OCI-LY7 (cell line): ENCODE measurements around the gene ACE. TPM values are rescaled to one million over a fixed set of nuclear protein-coding genes. Genes with fewer than 3 reads are reported as not detected.
A peak's percentile ranks its signal among the peaks of the same experiment; 100 is the strongest.

Experiments
- BruUV-seq: library from RNA; stranded (reverse); fragments of 400-500 nt; replicated peaks from 2 replicates; lab custom pipeline; 2021; lab: Mats Ljungman, UMichigan
- CTCF ChIA-PET: fragments of 300-600 bp; sonication (Branson Sonifier 250); formaldehyde crosslinking; loops from one replicate; lab custom pipeline; 2022; ENCODE audit warnings: antibody characterized with exemption; ENCODE audit not compliant: unreplicated experiment; lab: Charles Lee
- POLR2A ChIA-PET: fragments of 300-600 bp; sonication (Branson Sonifier 250); formaldehyde crosslinking; loops from one replicate; lab custom pipeline; 2022; ENCODE audit warnings: antibody characterized with exemption; lab: Charles Lee
- DNase-seq: peaks from one replicate; pipeline ENCODE4 v3.0.0-alpha.2; 2015; ENCODE audit warnings: low spot score
- H2AFZ ChIP-seq: fragments of 200-600 bp; sonication (generic), shearing (Covaris generic); 2 replicates; pipeline ENCODE4 v1.6.1; 2014; ENCODE audit warnings: mild to moderate bottlenecking, antibody characterized with exemption, low read length, moderate library complexity
- H3K27ac ChIP-seq: fragments of 200-600 bp; sonication (generic); 2 replicates; pipeline ENCODE4 v1.5.1; 2014; ENCODE audit warnings: mixed run types, low read depth, mild to moderate bottlenecking, moderate library complexity, low read length, inconsistent platforms; ENCODE audit not compliant: poor library complexity, severe bottlenecking
- H3K36me3 ChIP-seq: fragments of 200-600 bp; sonication (generic); 2 replicates; pipeline ENCODE4 v1.6.1; 2014; ENCODE audit warnings: mild to moderate bottlenecking, antibody characterized with exemption, low read length, moderate library complexity, mixed read lengths; ENCODE audit not compliant: insufficient read depth
- H3K4me1 ChIP-seq: fragments of 200-600 bp; sonication (generic); 2 replicates; pipeline ENCODE4 v1.5.1; 2014; ENCODE audit warnings: mild to moderate bottlenecking, low read length; ENCODE audit not compliant: insufficient read depth, poor library complexity, severe bottlenecking
- H3K4me2 ChIP-seq: fragments of 200-600 bp; sonication (generic); 2 replicates; pipeline ENCODE4 v1.6.1; 2014; ENCODE audit warnings: mild to moderate bottlenecking, low read length
- H3K4me3 ChIP-seq: fragments of 200-600 bp; sonication (generic); 2 replicates; pipeline ENCODE4 v1.5.1; 2014; ENCODE audit warnings: mild to moderate bottlenecking, low read depth, low read length; ENCODE audit not compliant: poor library complexity, severe bottlenecking
- H3K79me2 ChIP-seq: fragments of 200-600 bp; sonication (generic); 2 replicates; pipeline ENCODE4 v1.6.1; 2016; ENCODE audit warnings: low read depth, mild to moderate bottlenecking, low read length, moderate library complexity, mixed read lengths; ENCODE audit not compliant: insufficient read depth
- H3K9me2 ChIP-seq: fragments of 200-600 bp; sonication (generic); 2 replicates; pipeline ENCODE4 v1.6.1; 2016; ENCODE audit warnings: mild to moderate bottlenecking, low read length, mixed read lengths; ENCODE audit not compliant: insufficient read depth
- H3K9me3 ChIP-seq: fragments of 200-600 bp; sonication (generic); 2 replicates; pipeline ENCODE4 v1.6.1; 2014; ENCODE audit warnings: mild to moderate bottlenecking, mixed run types, low read length, mixed read lengths
- H4K20me1 ChIP-seq: fragments of 200-600 bp; sonication (generic); 2 replicates; pipeline ENCODE4 v1.6.1; 2014; ENCODE audit warnings: mild to moderate bottlenecking, antibody characterized with exemption, low read length, moderate library complexity, mixed read lengths; ENCODE audit not compliant: insufficient read depth
- CTCF ChIP-seq: fragments of 200-600 bp; sonication (generic); conservative IDR thresholded peaks from 2 replicates; pipeline ENCODE4 v1.5.1; 2014; ENCODE audit warnings: mild to moderate bottlenecking, antibody characterized with exemption, low read length, moderate library complexity, mixed read lengths
- EZH2phosphoT487 ChIP-seq: fragments of 200-600 bp; sonication (generic); IDR thresholded peaks from 2 replicates; pipeline ENCODE4 v1.6.1; 2018; ENCODE audit warnings: low read depth, borderline replicate concordance, mild to moderate bottlenecking, mixed run types, antibody characterized with exemption, low read length, moderate library complexity, mixed read lengths
- intact Hi-C: fragments of 100-400 bp; cut with micrococcal nuclease; formaldehyde crosslinking; loops from one replicate; pipeline ENCODE4 v1.10.0; 2022; ENCODE audit not compliant: unreplicated experiment
- total RNA-seq, 2 experiments: library from RNA; depleted of rRNA in 1 of 2; stranded (reverse); fragments of >200 nt in 1 of 2; shearing (Covaris generic) in 1 of 2; gene quantifications; 2 replicates each; pipeline ENCODE4 v1.2.3, GENCODE V29; 2014 to 2022

ACE gene
- total RNA-seq, 2 experiments from 2014 or later, result 2.3 to 5.1 TPM

GRCh38 chr17:63487014-63487339 lies 10.1 kb downstream of the ACE start:
- Histone ChIP-seq H3K4me2 (0 out of 2 replicates have a peak overlapping the region, but pooled peaks have one; percentile 26), H3K4me1 (peaks cover 8% of the 10 kb centered on the region), H3K36me3 (no peaks in the 10 kb centered on the region), H3K9me3 (no peaks in the 10 kb centered on the region), H3K9me2 (no peaks in the 10 kb centered on the region), H4K20me1 (no peaks in the 10 kb centered on the region), H3K79me2 (no peaks in the 10 kb centered on the region), H3K27ac (no peak overlapping the region), H3K4me3 (no peak overlapping the region), H2AFZ (no peak overlapping the region)
- POLR2A ChIA-PET, result no interaction called here
- CTCF ChIA-PET, result no interaction called here
- no TSS peak for BruUV-seq
- TF ChIP-seq CTCF (no peak), EZH2phosphoT487 (no peak)
- no peak for DNase-seq
- intact Hi-C loops, result no loop called here

- Histone ChIP-seq H4K20me1 (no peaks in the 10 kb centered on the region), H3K4me1 (peaks cover 8% of the 10 kb centered on the region), H3K27ac (no peak overlapping the region), H3K79me2 (no peaks in the 10 kb centered on the region), H3K9me2 (no peaks in the 10 kb centered on the region), H3K9me3 (no peaks in the 10 kb centered on the region), H2AFZ (no peak overlapping the region), H3K36me3 (no peaks in the 10 kb centered on the region), H3K4me3 (no peak overlapping the region), H3K4me2 (no peak overlapping the region)
- no TSS peak for BruUV-seq
- TF ChIP-seq CTCF (no peak), EZH2phosphoT487 (no peak)
- ChIA-PET POLR2A (interaction anchor here (0.6 kb wide), 1 partner anchor 99 kb away, joined by 3 read pairs; no protein-coding TSS in a partner anchor), CTCF (no interaction called here)
- no peak for DNase-seq
- intact Hi-C loops, result no loop called here
Measured at GRCh38 chr17:63488851-63489250, 12.0 kb downstream of the ACE start.

- Histone ChIP-seq H3K9me3 (no peaks in the 10 kb centered on the region), H3K4me1 (peaks cover 8% of the 10 kb centered on the region), H2AFZ (no peak overlapping the region), H3K79me2 (no peaks in the 10 kb centered on the region), H4K20me1 (no peaks in the 10 kb centered on the region), H3K27ac (no peak overlapping the region), H3K9me2 (no peaks in the 10 kb centered on the region), H3K36me3 (no peaks in the 10 kb centered on the region), H3K4me2 (no peak overlapping the region), H3K4me3 (no peak overlapping the region)
- BruUV-seq, result no TSS peak
- intact Hi-C loops, result no loop called here
- DNase-seq, result no peak
- POLR2A ChIA-PET, result no interaction called here
- no peak for TF ChIP-seq EZH2phosphoT487
- TF ChIP-seq CTCF, result no peak
- CTCF ChIA-PET, result no interaction called here
Measured at GRCh38 chr17:63489291-63489690, 12.4 kb downstream of the ACE start.
